IMR-90 (cell line): Measurements from ENCODE around the gene NUP50.

Experiments
- CTCF ChIP-seq: conservative IDR thresholded peaks from 2 replicates; pipeline ENCODE4 v1.5.1; 2012; ENCODE audit warnings: mild to moderate bottlenecking, low read depth, low read length, improper control_type of control experiment
- FOS ChIP-seq: fragments of 150-350 bp; IDR thresholded peaks from 2 replicates; pipeline ENCODE4 v1.6.1; 2016; ENCODE audit warnings: low read depth, low read length
- RAD21 ChIP-seq: IDR thresholded peaks from 2 replicates; pipeline ENCODE4 v1.6.1; 2012; ENCODE audit warnings: low read length, improper control_type of control experiment
- RFX5 ChIP-seq: IDR thresholded peaks from 2 replicates; pipeline ENCODE4 v1.8.0; 2012; ENCODE audit warnings: low read depth, mild to moderate bottlenecking, low read length, moderate library complexity

DNA sequence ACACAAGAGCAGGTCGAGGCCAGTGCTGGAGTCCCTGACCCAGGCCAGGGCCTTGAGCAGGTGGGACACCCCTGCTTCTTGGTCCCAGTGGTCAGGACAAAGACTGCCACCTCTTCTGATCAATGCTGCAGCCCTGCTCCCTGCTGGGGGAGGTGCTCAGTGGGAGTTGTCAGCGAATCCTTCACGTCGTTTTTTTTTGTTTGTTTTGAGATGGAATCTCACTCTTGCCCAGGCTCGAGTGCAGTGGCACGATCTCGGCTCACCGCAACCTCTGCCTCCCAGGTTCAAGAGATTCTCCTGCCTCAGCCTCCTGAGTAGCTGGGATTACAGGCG is 34.7 kb downstream of the NUP50 start:
- TF ChIP-seq CTCF: no peak
- no peak for TF ChIP-seq RFX5
- TF ChIP-seq RAD21: no peak
- TF ChIP-seq FOS: no peak
